PC-3 (cell line): ENCODE results near the gene YPEL2. TPM values are rescaled to one million over a fixed set of nuclear protein-coding genes. Genes with fewer than 3 reads are reported as not detected.

Experiments used
- ATAC-seq: fragments of 200-7000 bp; cut with Tn5 transposase; 2 replicates; pipeline ENCODE4 v1.9.1; 2020; ENCODE audit warnings: mild to moderate bottlenecking, moderate library complexity
- BruUV-seq: library from RNA; stranded (reverse); fragments of 400-500 nt; replicated peaks from 2 replicates; lab custom pipeline; 2021; lab: Mats Ljungman, UMichigan
- CTCF ChIA-PET: fragments of 300-600 bp; sonication (Branson Sonifier 250); formaldehyde crosslinking; loops from one replicate; lab custom pipeline; 2022; ENCODE audit warnings: antibody characterized with exemption; lab: Charles Lee
- POLR2A ChIA-PET: fragments of 300-600 bp; sonication (Branson Sonifier 250); formaldehyde crosslinking; loops from one replicate; lab custom pipeline; 2022; ENCODE audit warnings: antibody characterized with exemption; ENCODE audit not compliant: unreplicated experiment; lab: Charles Lee
- DNase-seq: peaks from one replicate; pipeline ENCODE4 v3.0.0-alpha.2; 2015
- H2AFZ ChIP-seq: fragments of 300-600 bp; sonication (generic); 2 replicates; pipeline ENCODE4 v1.6.0; 2016; ENCODE audit warnings: antibody characterized with exemption, low read length
- H3F3A ChIP-seq: fragments of 300-600 bp; sonication (generic); one replicate; pipeline ENCODE4 v1.6.0; 2017; ENCODE audit warnings: antibody characterized with exemption, low read length, control low read depth, mild to moderate bottlenecking; ENCODE audit not compliant: unreplicated experiment
- H3K27ac ChIP-seq: fragments of 300-600 bp; sonication (generic); 2 replicates; pipeline ENCODE4 v1.5.1; 2016; ENCODE audit warnings: mild to moderate bottlenecking, low read length
- H3K27me3 ChIP-seq: fragments of 300-600 bp; sonication (generic); 2 replicates; pipeline ENCODE4 v1.6.1; 2016; ENCODE audit warnings: low read length, mixed read lengths
- H3K36me3 ChIP-seq: fragments of 300-600 bp; sonication (generic); 2 replicates; pipeline ENCODE4 v1.6.1; 2016; ENCODE audit warnings: low read depth, mixed run types, low read length, mixed read lengths
- H3K4me1 ChIP-seq: fragments of 300-600 bp; sonication (generic); 2 replicates; pipeline ENCODE4 v1.5.1; 2016; ENCODE audit warnings: low read length; ENCODE audit not compliant: insufficient read depth
- H3K4me2 ChIP-seq: fragments of 300-600 bp; sonication (generic); 2 replicates; pipeline ENCODE4 v1.6.0; 2016; ENCODE audit warnings: low read length
- H3K4me3 ChIP-seq: fragments of 300-600 bp; sonication (generic); 2 replicates; pipeline ENCODE4 v1.5.1; 2016; ENCODE audit warnings: mild to moderate bottlenecking, low read length, mixed read lengths
- H3K79me2 ChIP-seq: fragments of 300-600 bp; sonication (generic); 2 replicates; pipeline ENCODE4 v1.6.1; 2017; ENCODE audit warnings: low read length, mixed read lengths
- H3K9ac ChIP-seq: fragments of 300-600 bp; sonication (generic); 2 replicates; pipeline ENCODE4 v1.6.0; 2016; ENCODE audit warnings: mild to moderate bottlenecking, low read length
- H3K9me2 ChIP-seq: fragments of 300-600 bp; sonication (generic); replicated peaks from 2 replicates; pipeline ENCODE4 v1.6.1; 2016; ENCODE audit warnings: mixed run types, low read length, mixed read lengths
- H3K9me3 ChIP-seq: fragments of 300-600 bp; sonication (generic); 2 replicates; pipeline ENCODE4 v1.6.1; 2016; ENCODE audit warnings: low read length, mixed read lengths
- H4K20me1 ChIP-seq: fragments of 300-600 bp; sonication (generic); 2 replicates; pipeline ENCODE4 v1.6.1; 2016; ENCODE audit warnings: low read length, mixed read lengths
- CTCF ChIP-seq: fragments of 300-600 bp; sonication (generic); conservative IDR thresholded peaks from 2 replicates; pipeline ENCODE4 v1.5.1; 2017; ENCODE audit warnings: antibody characterized with exemption, low read depth, mild to moderate bottlenecking, low read length
- EZH2 ChIP-seq: fragments of 300-600 bp; sonication (generic); IDR thresholded peaks from one replicate; pipeline ENCODE4 v1.6.1; 2017; ENCODE audit warnings: antibody characterized with exemption, mild to moderate bottlenecking, low read length; ENCODE audit not compliant: unreplicated experiment
- EZH2phosphoT487 ChIP-seq: fragments of 300-600 bp; sonication (generic); IDR thresholded peaks from 2 replicates; pipeline ENCODE4 v1.6.1; 2018; ENCODE audit warnings: mild to moderate bottlenecking, antibody characterized with exemption, low read length, borderline replicate concordance
- intact Hi-C: fragments of 100-400 bp; cut with micrococcal nuclease; formaldehyde crosslinking; loops from 2 replicates; pipeline ENCODE4 v1.9.0; 2023
- total RNA-seq: library from RNA; depleted of rRNA; stranded (reverse); fragments of >200 nt; gene quantifications from 2 replicates; pipeline ENCODE4 v1.2.3, GENCODE V29; 2014

YPEL2 gene
- total RNA-seq, 1 experiment from 2014 or later = 0.47 TPM

GRCh38 chr17:59402760-59403159, 71.3 kb downstream of the YPEL2 start:
- H3K4me2 ChIP-seq = no peak overlapping the region
- ATAC-seq = no peak
- no peaks in the 10 kb centered on the region for H3K79me2 ChIP-seq
- H3K4me3 ChIP-seq = no peak overlapping the region
- intact Hi-C loops = no loop called here
- H3K9ac ChIP-seq = no peak overlapping the region
- no peak for TF ChIP-seq EZH2phosphoT487
- TF ChIP-seq CTCF = no peak
- no peak for TF ChIP-seq EZH2
- H3K9me3 ChIP-seq = no peaks in the 10 kb centered on the region
- H3K9me2 ChIP-seq = no peaks in the 10 kb centered on the region
- no peak overlapping the region for H3K27ac ChIP-seq
- no peaks in the 10 kb centered on the region for H3K36me3 ChIP-seq
- ChIA-PET CTCF (no interaction called here), POLR2A (no interaction called here)
- H2AFZ ChIP-seq = no peak overlapping the region
- no peaks in the 10 kb centered on the region for H4K20me1 ChIP-seq
- H3K4me1 ChIP-seq = no peaks in the 10 kb centered on the region
- DNase-seq = no peak
- BruUV-seq = no TSS peak
- no peaks in the 10 kb centered on the region for H3K27me3 ChIP-seq
- no peaks in the 10 kb centered on the region for H3F3A ChIP-seq

- Histone ChIP-seq H3F3A (no peaks in the 10 kb centered on the region), H3K79me2 (no peaks in the 10 kb centered on the region), H3K27me3 (no peaks in the 10 kb centered on the region), H3K9ac (no peak overlapping the region), H3K4me2 (no peak overlapping the region), H3K4me3 (no peak overlapping the region), H3K36me3 (no peaks in the 10 kb centered on the region), H3K4me1 (no peaks in the 10 kb centered on the region), H3K9me2 (no peaks in the 10 kb centered on the region), H2AFZ (no peak overlapping the region), H3K9me3 (no peaks in the 10 kb centered on the region), H4K20me1 (no peaks in the 10 kb centered on the region), H3K27ac (no peak overlapping the region)
- ATAC-seq (no peak), DNase-seq (no peak)
- ChIA-PET POLR2A (no interaction called here), CTCF (no interaction called here)
- intact Hi-C loops = no loop called here
- TF ChIP-seq EZH2 = no peak
- BruUV-seq = no TSS peak
These were observed 73.0 kb downstream of the YPEL2 start for GRCh38 chr17:59404471-59404870.

- Histone ChIP-seq H3K4me2 (no peak overlapping the region), H3K27ac (no peak overlapping the region), H3K9ac (no peak overlapping the region), H3K4me1 (no peaks in the 10 kb centered on the region), H3K79me2 (no peaks in the 10 kb centered on the region), H3K27me3 (no peaks in the 10 kb centered on the region), H2AFZ (no peak overlapping the region), H3F3A (no peaks in the 10 kb centered on the region), H3K4me3 (no peak overlapping the region), H4K20me1 (no peaks in the 10 kb centered on the region), H3K9me3 (no peaks in the 10 kb centered on the region), H3K36me3 (no peaks in the 10 kb centered on the region), H3K9me2 (no peaks in the 10 kb centered on the region)
- ATAC-seq = no peak
- POLR2A ChIA-PET = interaction anchor here (0.5 kb wide), 1 partner anchor 1340 kb away, joined by 3 read pairs; no protein-coding TSS in a partner anchor
- TF ChIP-seq EZH2 (no peak), EZH2phosphoT487 (no peak), CTCF (no peak)
- intact Hi-C loops = no loop called here
- no peak for DNase-seq
- BruUV-seq = no TSS peak
- CTCF ChIA-PET = no interaction called here
These were observed 74.7 kb downstream of the YPEL2 start for GRCh38 chr17:59405944-59406705.
